HL-60 (cell line): Measurements from ENCODE around the gene RGS6.

Experiments used
- DNase-seq, 2 experiments: peaks; one replicate each; pipeline ENCODE4 v3.0.0-alpha.2; 2010 to 2020; ENCODE audit warnings: low read depth in 1 of 2, low spot score in 1 of 2
- H3K27ac ChIP-seq: fragments of 250-450 bp; sonication (Bioruptor Pico); replicated peaks from 2 replicates; pipeline ENCODE4 v1.5.1; 2020; ENCODE audit warnings: mild to moderate bottlenecking, moderate library complexity
- H3K27me3 ChIP-seq: fragments of 250-450 bp; sonication (Bioruptor Pico); 2 replicates; pipeline ENCODE4 v1.5.1; 2021; ENCODE audit warnings: mild to moderate bottlenecking, moderate library complexity; ENCODE audit not compliant: insufficient read depth, poor library complexity, severe bottlenecking
- H3K4me3 ChIP-seq: replicated peaks from 2 replicates; pipeline ENCODE4 v1.5.1; 2011; ENCODE audit warnings: mild to moderate bottlenecking, control low read depth, low read length; ENCODE audit not compliant: insufficient read depth
- CTCF ChIP-seq: IDR thresholded peaks from one replicate; pipeline ENCODE4 v1.5.1; 2011; ENCODE audit warnings: low read length, control low read depth, inconsistent platforms; ENCODE audit not compliant: insufficient read depth
- GABPA ChIP-seq: IDR thresholded peaks from 2 replicates; pipeline ENCODE4 v1.6.1; 2012; ENCODE audit warnings: low read depth
- POLR2AphosphoS5 ChIP-seq: IDR thresholded peaks from 2 replicates; pipeline ENCODE4 v1.6.1; 2012; ENCODE audit warnings: low read depth
- SPI1 ChIP-seq: IDR thresholded peaks from 2 replicates; pipeline ENCODE4 v1.6.1; 2012; ENCODE audit warnings: low read depth, mild to moderate bottlenecking, borderline replicate concordance
- TF ChIP-seq, protein P1 (sequence below): IDR thresholded peaks from 2 replicates; pipeline ENCODE4 v1.6.1; 2012; ENCODE audit warnings: low read depth; ENCODE audit not compliant: insufficient replicate concordance

Gene RGS6

GRCh38 chr14:72552236-72552635 is 620.0 kb downstream of the RGS6 start:
- Histone ChIP-seq H3K4me3 (no peak overlapping the region), H3K27me3 (no peaks in the 10 kb centered on the region), H3K27ac (no peak overlapping the region)
- TF ChIP-seq, protein P1, sequence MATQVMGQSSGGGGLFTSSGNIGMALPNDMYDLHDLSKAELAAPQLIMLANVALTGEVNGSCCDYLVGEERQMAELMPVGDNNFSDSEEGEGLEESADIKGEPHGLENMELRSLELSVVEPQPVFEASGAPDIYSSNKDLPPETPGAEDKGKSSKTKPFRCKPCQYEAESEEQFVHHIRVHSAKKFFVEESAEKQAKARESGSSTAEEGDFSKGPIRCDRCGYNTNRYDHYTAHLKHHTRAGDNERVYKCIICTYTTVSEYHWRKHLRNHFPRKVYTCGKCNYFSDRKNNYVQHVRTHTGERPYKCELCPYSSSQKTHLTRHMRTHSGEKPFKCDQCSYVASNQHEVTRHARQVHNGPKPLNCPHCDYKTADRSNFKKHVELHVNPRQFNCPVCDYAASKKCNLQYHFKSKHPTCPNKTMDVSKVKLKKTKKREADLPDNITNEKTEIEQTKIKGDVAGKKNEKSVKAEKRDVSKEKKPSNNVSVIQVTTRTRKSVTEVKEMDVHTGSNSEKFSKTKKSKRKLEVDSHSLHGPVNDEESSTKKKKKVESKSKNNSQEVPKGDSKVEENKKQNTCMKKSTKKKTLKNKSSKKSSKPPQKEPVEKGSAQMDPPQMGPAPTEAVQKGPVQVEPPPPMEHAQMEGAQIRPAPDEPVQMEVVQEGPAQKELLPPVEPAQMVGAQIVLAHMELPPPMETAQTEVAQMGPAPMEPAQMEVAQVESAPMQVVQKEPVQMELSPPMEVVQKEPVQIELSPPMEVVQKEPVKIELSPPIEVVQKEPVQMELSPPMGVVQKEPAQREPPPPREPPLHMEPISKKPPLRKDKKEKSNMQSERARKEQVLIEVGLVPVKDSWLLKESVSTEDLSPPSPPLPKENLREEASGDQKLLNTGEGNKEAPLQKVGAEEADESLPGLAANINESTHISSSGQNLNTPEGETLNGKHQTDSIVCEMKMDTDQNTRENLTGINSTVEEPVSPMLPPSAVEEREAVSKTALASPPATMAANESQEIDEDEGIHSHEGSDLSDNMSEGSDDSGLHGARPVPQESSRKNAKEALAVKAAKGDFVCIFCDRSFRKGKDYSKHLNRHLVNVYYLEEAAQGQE = no peak
- TF ChIP-seq GABPA (no peak), CTCF (no peak), POLR2AphosphoS5 (no peak), SPI1 (no peak)
- DNase-seq = no peak

DNA sequence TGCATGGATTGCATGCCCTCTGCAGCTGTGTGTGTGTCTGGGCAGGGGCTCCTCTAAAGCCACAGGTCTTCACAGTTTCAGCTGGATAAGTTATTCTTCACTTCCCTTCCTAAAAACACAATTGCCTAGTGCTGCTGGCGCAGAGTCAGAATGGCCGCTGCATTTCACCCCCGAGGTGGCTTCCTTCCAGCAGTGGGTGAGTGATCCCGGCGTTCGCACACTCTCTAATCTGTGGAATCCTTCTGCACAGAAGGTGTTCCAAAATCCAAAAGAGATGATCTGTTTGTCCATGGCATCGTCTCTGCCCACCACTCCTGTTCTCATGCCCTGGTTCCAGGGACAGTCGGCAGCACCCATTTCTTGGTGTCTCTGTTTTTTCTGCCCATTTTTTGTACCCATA is 620.9 kb downstream of the RGS6 start:
- H3K27me3 ChIP-seq = no peaks in the 10 kb centered on the region
- H3K4me3 ChIP-seq = no peak overlapping the region
- TF ChIP-seq, protein P1 = no peak
- TF ChIP-seq CTCF (no peak), POLR2AphosphoS5 (no peak), SPI1 (no peak), GABPA (no peak)
- H3K27ac ChIP-seq = no peak overlapping the region
- DNase-seq = no peak

- no peak for TF ChIP-seq CTCF
- no peak for TF ChIP-seq GABPA
- no peak for TF ChIP-seq SPI1
- TF ChIP-seq POLR2AphosphoS5 = no peak
- TF ChIP-seq, protein P1 = no peak
- H3K27me3 ChIP-seq = no peaks in the 10 kb centered on the region
- no peak for DNase-seq
Measured at GRCh38 chr14:72553656-72554055, 621.4 kb downstream of the RGS6 start.

More at GRCh38 chr14:72553656-72554055, 621.4 kb downstream of the RGS6 start:
- Histone ChIP-seq H3K4me3 (no peak overlapping the region), H3K27ac (no peak overlapping the region)
